ENCODE measurements around the gene KCNQ4. TPM values are rescaled to one million over a fixed set of nuclear protein-coding genes. Genes with fewer than 3 reads are reported as not detected.

The KCNQ4 gene
- total and polyA plus RNA-seq, 2 donors (not counting 3 experiments of a cell fraction or from before 2014, with no cell fraction given): 0.06 to 0.07 TPM

DNA sequence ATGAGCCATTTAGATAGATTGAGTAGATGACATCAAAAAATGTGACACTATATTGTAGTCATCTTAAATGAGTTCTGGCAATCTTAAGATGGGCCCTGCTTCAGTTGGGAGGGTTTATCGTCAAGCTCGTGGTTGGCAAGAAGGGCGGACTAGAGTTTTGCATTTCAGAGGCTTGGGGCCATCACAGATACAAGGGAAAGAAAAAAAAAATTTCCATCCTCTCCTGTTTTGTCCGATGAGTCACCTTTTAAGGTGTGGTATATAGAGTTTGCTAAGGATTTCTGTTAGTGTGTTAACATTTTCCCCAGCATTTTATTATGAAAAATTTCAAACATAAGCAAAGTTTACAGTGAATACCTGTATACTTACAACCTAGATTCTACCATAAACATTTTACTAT lies 31.8 kb upstream of the KCNQ4 start:
- Histone ChIP-seq H3K79me2 (ENCODE audit: control insufficient read depth, insufficient read depth, low read length) (no peaks in the 10 kb centered on the region), H4K20me1 (replicated peaks; ENCODE audit: control insufficient read depth, extremely low read depth, insufficient read depth, low read length) (no peaks in the 10 kb centered on the region), H3K9ac (replicated peaks; ENCODE audit: extremely low read depth, insufficient read depth, low read length) (no peak overlapping the region), H2AFZ (ENCODE audit: low read depth, low read length) (no peak overlapping the region), H3K9me1 (replicated peaks; ENCODE audit: control insufficient read depth, extremely low read depth, insufficient read depth, low read length) (no peaks in the 10 kb centered on the region), H3K27ac (ENCODE audit: insufficient read depth, low read depth, low read length) (no peak overlapping the region), H3K36me3 (ENCODE audit: control insufficient read depth in 2 of 2, extremely low read depth in 1 of 2, insufficient read depth in 2 of 2, low read length in 2 of 2) (peaks cover 0 to 23% of the 10 kb centered on the region in 2 experiments), H3K4me2 (ENCODE audit: insufficient read depth, low read length) (no peak overlapping the region), H3K4me1 (ENCODE audit: control insufficient read depth, extremely low read depth, insufficient read depth, low read length) (no peaks in the 10 kb centered on the region), H3K4me3 (replicated peaks in 1 of 3; ENCODE audit: insufficient read depth in 1 of 3, low read depth in 1 of 3, low read length in 3 of 3) (no peak overlapping the region), H3K27me3 (ENCODE audit: control insufficient read depth in 2 of 2, insufficient read depth in 2 of 2, low read length in 2 of 2) (no peaks in the 10 kb centered on the region), H3K9me3 (replicated peaks; ENCODE audit: control insufficient read depth, insufficient read depth, low read length) (no peaks in the 10 kb centered on the region)
- ChIA-PET CTCF (no interaction called here), POLR2A (no interaction called here)
- BruUV-seq (replicated peaks): no TSS peak
- dilution Hi-C loops (cut with MboI; ENCODE audit: extremely low pct_ligation_motif_present, low sequenced_read_pairs) (no loop called here), intact Hi-C loops (cut with micrococcal nuclease) (no loop called here)
- TF ChIP-seq FOS (IDR thresholded peaks at IDR 0.05; ENCODE audit: borderline replicate concordance, insufficient read depth, low read length): no peak
- TF ChIP-seq, protein P1, sequence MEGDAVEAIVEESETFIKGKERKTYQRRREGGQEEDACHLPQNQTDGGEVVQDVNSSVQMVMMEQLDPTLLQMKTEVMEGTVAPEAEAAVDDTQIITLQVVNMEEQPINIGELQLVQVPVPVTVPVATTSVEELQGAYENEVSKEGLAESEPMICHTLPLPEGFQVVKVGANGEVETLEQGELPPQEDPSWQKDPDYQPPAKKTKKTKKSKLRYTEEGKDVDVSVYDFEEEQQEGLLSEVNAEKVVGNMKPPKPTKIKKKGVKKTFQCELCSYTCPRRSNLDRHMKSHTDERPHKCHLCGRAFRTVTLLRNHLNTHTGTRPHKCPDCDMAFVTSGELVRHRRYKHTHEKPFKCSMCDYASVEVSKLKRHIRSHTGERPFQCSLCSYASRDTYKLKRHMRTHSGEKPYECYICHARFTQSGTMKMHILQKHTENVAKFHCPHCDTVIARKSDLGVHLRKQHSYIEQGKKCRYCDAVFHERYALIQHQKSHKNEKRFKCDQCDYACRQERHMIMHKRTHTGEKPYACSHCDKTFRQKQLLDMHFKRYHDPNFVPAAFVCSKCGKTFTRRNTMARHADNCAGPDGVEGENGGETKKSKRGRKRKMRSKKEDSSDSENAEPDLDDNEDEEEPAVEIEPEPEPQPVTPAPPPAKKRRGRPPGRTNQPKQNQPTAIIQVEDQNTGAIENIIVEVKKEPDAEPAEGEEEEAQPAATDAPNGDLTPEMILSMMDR (IDR thresholded peaks at IDR 0.05; ENCODE audit: extremely low read depth in 1 of 2, insufficient read depth in 1 of 2, low read depth in 1 of 2, low read length in 2 of 2): no peak
- no peak for TF ChIP-seq MYC (IDR thresholded peaks at IDR 0.05; ENCODE audit: low read depth, low read length)
- no peak for TF ChIP-seq POLR2AphosphoS5 (IDR thresholded peaks at IDR 0.05; ENCODE audit: insufficient read depth, low read depth, low read length)
- TF ChIP-seq MAX (IDR thresholded peaks at IDR 0.05; ENCODE audit: insufficient read depth, insufficient read length): no peak
- no peak for TF ChIP-seq POLR2A (IDR thresholded peaks at IDR 0.05; ENCODE audit: low read depth, low read length)
- TF ChIP-seq JUN (IDR thresholded peaks at IDR 0.05; ENCODE audit: borderline replicate concordance, insufficient read depth, insufficient read length, low read depth): no peak
- TF ChIP-seq EZH2 (IDR thresholded peaks at IDR 0.05; ENCODE audit: borderline replicate concordance, low read depth, low read length, severe bottlenecking): no peak
- TF ChIP-seq GATA2 (IDR thresholded peaks at IDR 0.05; ENCODE audit: insufficient read depth, insufficient read length, low read depth, low read length): no peak
- DNase-seq (ENCODE audit: low read depth, low spot score) (no peak), FAIRE-seq (no peak)
